Cerebellar nuclear complex (tissue), 1 donor: Measurements from ENCODE around the gene AIM2.

Experiments
- DNase-seq, 2 experiments: peaks; one replicate each; lab custom pipeline; 2025; lab: John Stamatoyannopoulos, UW

AIM2 gene

DNA sequence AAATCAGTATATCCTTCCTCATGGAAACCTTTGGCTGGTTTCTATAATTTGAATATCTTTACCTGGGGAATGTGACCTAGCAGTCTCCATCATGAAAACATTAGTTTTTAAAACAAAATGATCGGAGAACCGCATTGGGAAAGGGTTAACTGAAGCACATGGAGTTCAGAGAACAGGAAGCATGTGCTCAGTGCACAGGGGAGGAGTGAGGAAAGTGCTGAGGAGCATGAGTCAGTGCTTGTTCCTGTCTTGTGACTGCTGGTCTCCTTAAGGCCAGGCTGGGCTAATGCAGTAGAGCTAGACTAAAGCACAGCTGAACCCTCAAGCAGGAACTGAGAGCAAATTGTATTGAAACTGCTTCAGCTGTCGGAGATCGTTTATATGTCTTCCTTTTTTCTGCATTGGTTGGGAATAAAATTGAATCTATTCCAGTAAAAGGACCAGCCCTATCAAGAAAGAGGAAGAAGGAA is 61.1 kb downstream of the AIM2 start:
- no peak for DNase-seq

GRCh38 chr1:159014851-159015250 is 61.7 kb downstream of the AIM2 start:
- no peak for DNase-seq

DNA sequence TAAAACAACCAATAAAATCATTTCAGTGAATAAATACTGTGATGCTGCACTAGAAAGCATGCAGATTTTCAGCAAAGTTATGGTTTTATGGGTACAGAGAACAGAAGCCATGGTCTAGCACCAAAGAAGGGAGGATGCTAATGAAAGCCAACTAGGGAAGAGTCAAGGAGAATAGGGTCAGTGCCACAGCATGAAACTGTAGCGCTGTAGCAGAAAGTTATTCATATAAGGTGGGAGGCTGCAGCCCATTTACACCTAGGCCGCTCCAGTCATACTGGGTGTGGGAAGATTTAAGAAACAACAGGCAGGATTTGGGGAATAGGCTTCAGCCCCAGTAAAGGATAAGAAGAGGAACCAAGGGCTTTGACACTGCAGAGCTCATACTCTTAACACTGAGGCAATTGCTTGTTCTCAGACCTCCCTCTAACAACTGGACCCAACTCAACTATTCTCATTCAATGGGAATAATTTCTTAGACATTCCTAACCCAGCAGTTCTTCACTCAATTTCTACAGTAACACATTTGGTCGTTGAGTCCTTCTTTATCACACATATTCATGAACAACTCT is 62.5 kb downstream of the AIM2 start:
- no peak for DNase-seq

DNA sequence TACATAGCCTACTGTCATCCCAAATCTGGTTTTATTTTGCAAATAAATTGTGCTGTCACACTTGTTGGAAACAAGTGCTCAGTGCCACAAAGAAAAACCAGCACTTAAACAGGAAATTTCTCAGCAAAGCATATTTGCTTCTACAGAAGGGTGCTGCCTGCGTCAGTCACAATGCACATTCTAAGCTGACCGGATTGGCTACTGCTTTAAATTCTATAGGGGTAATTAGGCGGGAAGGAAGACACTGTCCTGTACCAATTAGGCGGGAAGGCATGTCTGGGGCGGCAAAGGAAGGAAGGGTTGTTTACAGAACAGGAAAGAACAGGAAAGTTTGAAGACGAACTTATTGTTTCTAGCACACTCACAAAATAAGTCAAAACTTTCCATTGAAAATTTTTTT is 64.1 kb downstream of the AIM2 start:
- DNase-seq = no peak
